H9 (cell line): ENCODE data around the gene NPIPB6. TPM values are rescaled to one million over a fixed set of nuclear protein-coding genes. Genes with fewer than 3 reads are reported as not detected.

Experiments used
- DNase-seq: peaks from one replicate; pipeline ENCODE4 v3.0.0-alpha.2; 2017
- H2AFZ ChIP-seq: one replicate; pipeline ENCODE4 v1.6.1; 2013; ENCODE audit warnings: mild to moderate bottlenecking, low read length, control low read depth, moderate library complexity
- H2AK5ac ChIP-seq: 2 replicates; pipeline ENCODE4 v1.6.1; 2013; ENCODE audit warnings: low read length, control low read depth, mixed read lengths; ENCODE audit not compliant: insufficient read length
- H2BK120ac ChIP-seq: one replicate; pipeline ENCODE4 v1.6.1; 2013; ENCODE audit warnings: low read depth, mild to moderate bottlenecking, low read length, control low read depth, inconsistent platforms; ENCODE audit not compliant: poor library complexity, severe bottlenecking
- H2BK12ac ChIP-seq: 2 replicates; pipeline ENCODE4 v1.6.1; 2013; ENCODE audit warnings: low read length, control low read depth, mixed read lengths, low read depth; ENCODE audit not compliant: insufficient read length
- H2BK15ac ChIP-seq: 2 replicates; pipeline ENCODE4 v1.6.1; 2013; ENCODE audit warnings: low read depth, low read length, control low read depth
- H2BK20ac ChIP-seq: one replicate; pipeline ENCODE4 v1.6.1; 2013; ENCODE audit warnings: low read depth, mild to moderate bottlenecking, low read length, control low read depth, inconsistent platforms; ENCODE audit not compliant: poor library complexity, severe bottlenecking
- H2BK5ac ChIP-seq: 2 replicates; pipeline ENCODE4 v1.6.1; 2013; ENCODE audit warnings: low read length, control low read depth, mixed read lengths; ENCODE audit not compliant: insufficient read length
- H3K14ac ChIP-seq: 2 replicates; pipeline ENCODE4 v1.6.1; 2013; ENCODE audit warnings: low read length, control low read depth; ENCODE audit not compliant: insufficient read depth
- H3K18ac ChIP-seq: 2 replicates; pipeline ENCODE4 v1.6.1; 2013; ENCODE audit warnings: low read depth, mild to moderate bottlenecking, mixed read lengths, low read length, control low read depth; ENCODE audit not compliant: insufficient read length
- H3K23ac ChIP-seq: 2 replicates; pipeline ENCODE4 v1.6.1; 2013; ENCODE audit warnings: low read length, control low read depth, mixed read lengths, low read depth; ENCODE audit not compliant: insufficient read length
- H3K23me2 ChIP-seq: 2 replicates; pipeline ENCODE4 v1.6.1; 2013; ENCODE audit warnings: low read depth, mild to moderate bottlenecking, mixed read lengths, low read length, control low read depth; ENCODE audit not compliant: insufficient read length, poor library complexity, severe bottlenecking
- H3K27ac ChIP-seq: 2 replicates; pipeline ENCODE4 v1.5.1; 2013; ENCODE audit warnings: low read length, control low read depth, mixed read lengths, low read depth; ENCODE audit not compliant: insufficient read length
- H3K27me3 ChIP-seq: 2 replicates; pipeline ENCODE4 v1.6.1; 2013; ENCODE audit warnings: low read length, control low read depth, inconsistent platforms; ENCODE audit not compliant: insufficient read depth
- H3K4ac ChIP-seq: 2 replicates; pipeline ENCODE4 v1.6.1; 2013; ENCODE audit warnings: low read depth, mild to moderate bottlenecking, control low read depth, inconsistent platforms, low read length, moderate library complexity
- H3K4me1 ChIP-seq: 2 replicates; pipeline ENCODE4 v1.6.1; 2013; ENCODE audit warnings: low read length, control low read depth, inconsistent platforms; ENCODE audit not compliant: insufficient read depth
- H3K4me2 ChIP-seq: 2 replicates; pipeline ENCODE4 v1.6.1; 2013; ENCODE audit warnings: low read length, control low read depth, mixed read lengths; ENCODE audit not compliant: insufficient read length, insufficient read depth
- H3K56ac ChIP-seq: 2 replicates; pipeline ENCODE4 v1.6.1; 2013; ENCODE audit warnings: low read depth, mild to moderate bottlenecking, mixed read lengths, low read length, control low read depth; ENCODE audit not compliant: insufficient read length
- H3K79me1 ChIP-seq: 2 replicates; pipeline ENCODE4 v1.6.1; 2013; ENCODE audit warnings: low read depth, mild to moderate bottlenecking, moderate library complexity, low read length, control low read depth, inconsistent platforms; ENCODE audit not compliant: insufficient read depth, poor library complexity, severe bottlenecking
- H3K79me2 ChIP-seq: 2 replicates; pipeline ENCODE4 v1.6.1; 2013; ENCODE audit warnings: low read length, control low read depth, inconsistent platforms; ENCODE audit not compliant: insufficient read depth
- H3K9ac ChIP-seq: 2 replicates; pipeline ENCODE4 v1.6.1; 2013; ENCODE audit warnings: low read length, control low read depth, mixed read lengths; ENCODE audit not compliant: insufficient read length; ENCODE audit errors: extremely low read depth
- H3K9me3 ChIP-seq: one replicate; pipeline ENCODE4 v1.6.1; 2013; ENCODE audit warnings: low read depth, low read length, inconsistent platforms; ENCODE audit not compliant: control insufficient read depth
- H3T11ph ChIP-seq: one replicate; pipeline ENCODE4 v1.6.1; 2013; ENCODE audit warnings: mild to moderate bottlenecking, low read length, control low read depth, inconsistent platforms
- H4K20me1 ChIP-seq: one replicate; pipeline ENCODE4 v1.6.1; 2013; ENCODE audit not compliant: control insufficient read depth, insufficient read length, insufficient read depth
- H4K5ac ChIP-seq: 2 replicates; pipeline ENCODE4 v1.6.1; 2013; ENCODE audit warnings: low read depth, mild to moderate bottlenecking, mixed read lengths, low read length, control low read depth; ENCODE audit not compliant: insufficient read length
- H4K8ac ChIP-seq: replicated peaks from 2 replicates; pipeline ENCODE4 v1.6.1; 2013; ENCODE audit warnings: low read length, control low read depth, mixed read lengths, low read depth; ENCODE audit not compliant: insufficient read length
- H4K91ac ChIP-seq: 2 replicates; pipeline ENCODE4 v1.6.1; 2013; ENCODE audit warnings: low read depth, mild to moderate bottlenecking, moderate library complexity, mixed read lengths, low read length, control low read depth; ENCODE audit not compliant: insufficient read length
- H3K27ac Mint-ChIP-seq, 3 experiments: 2 replicates in 2 of 3; 3 replicates in 1 of 3; pipeline ENCODE4 v1.8.0; 2020 to 2021; ENCODE audit warnings: mixed read lengths in 3 of 3, mild to moderate bottlenecking in 1 of 3, moderate library complexity in 1 of 3
- H3K27me3 Mint-ChIP-seq: 2 replicates; pipeline ENCODE4 v1.8.0; 2021; ENCODE audit warnings: low read depth, mild to moderate bottlenecking, moderate library complexity, mixed read lengths
- H3K36me3 Mint-ChIP-seq, 3 experiments: 2 replicates in 2 of 3; 3 replicates in 1 of 3; pipeline ENCODE4 v1.8.0; 2020 to 2021; ENCODE audit warnings: low read depth in 3 of 3, mixed read lengths in 3 of 3; ENCODE audit not compliant: insufficient read depth in 1 of 3
- H3K4me1 Mint-ChIP-seq, 2 experiments: 2 replicates each; pipeline ENCODE4 v1.8.0; 2020; ENCODE audit warnings: mixed read lengths in 2 of 2
- H3K4me3 Mint-ChIP-seq, 2 experiments: 2 replicates in 1 of 2; 3 replicates in 1 of 2; pipeline ENCODE4 v1.8.0; 2020 to 2021; ENCODE audit warnings: mild to moderate bottlenecking in 2 of 2, mixed read lengths in 2 of 2, moderate library complexity in 1 of 2
- H3K9me3 Mint-ChIP-seq, 2 experiments: 2 replicates in 1 of 2; 3 replicates in 1 of 2; pipeline ENCODE4 v1.8.0; 2020; ENCODE audit warnings: mild to moderate bottlenecking in 2 of 2, mixed read lengths in 2 of 2, moderate library complexity in 1 of 2
- CTCF ChIP-seq: fragments of 200-600 bp; sonication (generic); conservative IDR thresholded peaks from 3 replicates; pipeline ENCODE4 v1.8.0; 2021; ENCODE audit warnings: antibody characterized with exemption, mild to moderate bottlenecking
- WGBS: extraction: QIAGEN DNeasy Blood & Tissue Kit; methylation state at CpG from one replicate; pipeline ENCODE4 v1.1.7; 2013; ENCODE audit warnings: missing lambda C conversion rate, low lambda C conversion rate, mixed read lengths; ENCODE audit not compliant: insufficient read length; ENCODE audit errors: extremely low coverage; 5-methylcytosine and 5-hydroxymethylcytosine counted together
- total RNA-seq: library from RNA; stranded (reverse); gene quantifications from 2 replicates; pipeline ENCODE4 v1.2.1, GENCODE V29; 2021

Gene NPIPB6
- total RNA-seq, 1 experiment from 2014 or later, result 5.2 TPM

- Histone ChIP-seq H3K18ac (no peak overlapping the region), H2AK5ac (no peak overlapping the region), H4K91ac (no peak overlapping the region), H2BK15ac (no peak overlapping the region), H4K5ac (no peak overlapping the region), H3K4ac (no peak overlapping the region), H3K56ac (no peak overlapping the region), H2BK20ac (no peak overlapping the region), H3K27ac (no peak overlapping the region), H3K23me2 (no peaks in the 10 kb centered on the region), H3K79me2 (peaks cover 20% of the 10 kb centered on the region; the same call in 1 of the 2 replicates), H2BK5ac (no peak overlapping the region), H2BK12ac (no peak overlapping the region), H2AFZ (no peak overlapping the region), H3K79me1 (peaks cover 18% of the 10 kb centered on the region), H3K23ac (no peak overlapping the region), H4K8ac (no peak overlapping the region), H3K14ac (no peak overlapping the region), H4K20me1 (peaks cover 4% of the 10 kb centered on the region), H3K9me3 (no peaks in the 10 kb centered on the region), H2BK120ac (no peak overlapping the region), H3K4me1 (peaks cover 9% of the 10 kb centered on the region; the same call in 1 of the 2 replicates), H3K4me2 (no peak overlapping the region), H3K27me3 (no peaks in the 10 kb centered on the region), H3K9ac (no peak overlapping the region), H3T11ph (no peak overlapping the region)
- WGBS, result no CpG with 5 or more reads among the region's 6 CpGs
- no peak for DNase-seq
- Mint-ChIP-seq H3K36me3 (peaks cover 25 to 47% (median 46%) of the 10 kb centered on the region in 3 experiments), H3K27me3 (no peaks in the 10 kb centered on the region), H3K4me1 (peaks cover 24 to 34% of the 10 kb centered on the region in 2 experiments), H3K9me3 (no peaks in the 10 kb centered on the region), H3K27ac (no peak overlapping the region), H3K4me3 (no peak overlapping the region)
- TF ChIP-seq CTCF, result no peak
Observed at GRCh38 chr16:28301154-28301553, 62.2 kb downstream of the NPIPB6 start.
